ENCODE data around the gene THEMIS2.
A peak's percentile ranks its signal among the peaks of the same experiment; 100 is the strongest.

Gene THEMIS2

DNA sequence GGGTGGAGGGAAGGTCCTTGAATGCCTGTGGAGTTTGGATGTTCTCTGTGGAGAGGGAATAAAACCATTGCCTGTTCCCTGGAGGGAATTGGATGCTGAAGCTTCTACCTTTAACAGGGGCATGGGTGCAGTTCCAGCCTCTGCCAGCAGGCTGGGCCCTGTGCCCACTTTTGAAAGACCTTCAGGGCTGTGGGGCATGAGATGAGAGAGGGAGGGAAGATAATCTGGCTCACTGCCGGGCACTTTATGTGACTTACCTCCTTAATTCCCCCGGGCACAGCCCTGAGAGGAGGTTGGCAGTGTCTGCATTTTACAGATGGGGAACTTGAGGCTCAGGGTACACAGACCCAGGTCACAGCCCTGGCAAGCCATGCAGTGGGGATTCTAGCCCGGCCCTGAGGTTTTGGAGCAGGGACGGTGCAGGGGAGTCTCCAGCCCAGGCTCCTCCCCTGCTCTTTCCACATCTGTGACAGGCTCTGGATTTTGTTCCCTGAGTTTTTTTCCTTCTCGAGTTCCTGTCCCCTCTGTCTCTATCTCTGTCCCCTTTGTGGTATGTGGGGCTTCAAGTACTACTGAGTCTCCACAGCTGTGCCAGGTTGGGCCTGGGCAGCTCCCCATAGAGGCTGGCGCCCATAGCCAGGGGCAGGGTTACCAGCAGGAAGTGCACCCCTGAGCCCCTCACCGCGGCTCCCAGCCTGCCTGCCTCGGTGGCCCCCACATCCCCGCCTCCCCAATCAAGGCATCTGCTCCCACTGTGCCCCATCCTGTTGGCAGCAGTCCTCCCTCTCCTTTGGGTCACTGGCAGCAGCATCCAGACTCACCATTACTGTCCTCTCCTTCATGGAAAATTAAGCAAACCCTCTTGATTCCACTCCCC, 14.0 kb upstream of the THEMIS2 start:
- TF ChIP-seq, protein P1, sequence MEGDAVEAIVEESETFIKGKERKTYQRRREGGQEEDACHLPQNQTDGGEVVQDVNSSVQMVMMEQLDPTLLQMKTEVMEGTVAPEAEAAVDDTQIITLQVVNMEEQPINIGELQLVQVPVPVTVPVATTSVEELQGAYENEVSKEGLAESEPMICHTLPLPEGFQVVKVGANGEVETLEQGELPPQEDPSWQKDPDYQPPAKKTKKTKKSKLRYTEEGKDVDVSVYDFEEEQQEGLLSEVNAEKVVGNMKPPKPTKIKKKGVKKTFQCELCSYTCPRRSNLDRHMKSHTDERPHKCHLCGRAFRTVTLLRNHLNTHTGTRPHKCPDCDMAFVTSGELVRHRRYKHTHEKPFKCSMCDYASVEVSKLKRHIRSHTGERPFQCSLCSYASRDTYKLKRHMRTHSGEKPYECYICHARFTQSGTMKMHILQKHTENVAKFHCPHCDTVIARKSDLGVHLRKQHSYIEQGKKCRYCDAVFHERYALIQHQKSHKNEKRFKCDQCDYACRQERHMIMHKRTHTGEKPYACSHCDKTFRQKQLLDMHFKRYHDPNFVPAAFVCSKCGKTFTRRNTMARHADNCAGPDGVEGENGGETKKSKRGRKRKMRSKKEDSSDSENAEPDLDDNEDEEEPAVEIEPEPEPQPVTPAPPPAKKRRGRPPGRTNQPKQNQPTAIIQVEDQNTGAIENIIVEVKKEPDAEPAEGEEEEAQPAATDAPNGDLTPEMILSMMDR (conservative IDR thresholded peaks at IDR 0.05), result peak; percentile 92
- peak overlapping the region; percentile 31; the same call in 1 of the 2 replicates for H3K27ac ChIP-seq

- H3K27ac ChIP-seq, result no peak overlapping the region
Observed at GRCh38 chr1:27858949-27859576, 13.3 kb upstream of the THEMIS2 start.

GRCh38 chr1:27861436-27861835, 10.9 kb upstream of the THEMIS2 start:
- TF ChIP-seq, protein P1 (conservative IDR thresholded peaks at IDR 0.05), result no peak

More at GRCh38 chr1:27858949-27859576, 13.3 kb upstream of the THEMIS2 start:
- TF ChIP-seq, protein P1 (conservative IDR thresholded peaks at IDR 0.05), result no peak

GRCh38 chr1:27862004-27862403, 10.3 kb upstream of the THEMIS2 start:
- TF ChIP-seq, protein P1 (conservative IDR thresholded peaks at IDR 0.05), result no peak
- H3K27ac ChIP-seq, result no peak overlapping the region

More at GRCh38 chr1:27861436-27861835, 10.9 kb upstream of the THEMIS2 start:
- H3K27ac ChIP-seq, result no peak overlapping the region

GRCh38 chr1:27862671-27863537, 9.4 kb upstream of the THEMIS2 start:
- TF ChIP-seq, protein P1 (conservative IDR thresholded peaks at IDR 0.05), result no peak
- no peak overlapping the region for H3K27ac ChIP-seq

DNA sequence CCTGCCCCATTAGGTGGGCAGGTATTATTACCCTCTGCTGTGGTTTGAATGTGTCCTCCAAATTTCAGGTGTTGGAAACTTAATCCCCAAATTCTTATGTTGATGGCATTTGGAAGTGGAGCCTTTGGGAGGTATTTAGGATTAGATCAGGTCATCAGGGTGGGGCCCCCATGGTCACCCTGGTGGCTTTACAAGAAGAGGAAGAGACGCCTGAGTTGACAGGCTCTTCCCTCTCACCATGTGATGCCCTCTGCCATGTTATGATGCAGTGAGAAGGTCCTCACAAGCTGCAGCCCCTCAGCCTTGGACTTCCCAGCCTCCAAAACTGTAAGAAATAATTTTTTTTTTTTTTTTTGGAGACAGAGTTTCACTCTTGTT, 8.8 kb upstream of the THEMIS2 start:
- H3K27ac ChIP-seq, result no peak overlapping the region
- TF ChIP-seq, protein P1 (conservative IDR thresholded peaks at IDR 0.05), result no peak

Measured in VCaP (cell line).